ENCODE results near the gene ZBTB44.
"Not testable (repeated sequence)": the region's sequence is repeated elsewhere in the genome, so short reads cannot be mapped to it uniquely, and the experiment has no call there.

The ZBTB44 gene

GRCh38 chr11:130208241-130209127 is 106.2 kb downstream of the ZBTB44 start:
- in situ Hi-C loops (cut with HindIII; ENCODE audit: low pct_ligation_motif_present, low pct_unique_long_range_greater_than_20kb, low sequenced_read_pairs), result no loop called here
- DNase-seq, result no peak

GRCh38 chr11:130206141-130206540 is 108.6 kb downstream of the ZBTB44 start:
- no peak for DNase-seq
- in situ Hi-C loops (cut with HindIII; ENCODE audit: low pct_ligation_motif_present, low pct_unique_long_range_greater_than_20kb, low sequenced_read_pairs), result no loop called here

GRCh38 chr11:130204703-130205095 is 110.0 kb downstream of the ZBTB44 start:
- in situ Hi-C loops (cut with HindIII; ENCODE audit: low pct_ligation_motif_present, low pct_unique_long_range_greater_than_20kb, low sequenced_read_pairs), result no loop called here
- DNase-seq, result no peak

- DNase-seq, result no peak
- in situ Hi-C loops (cut with HindIII; ENCODE audit: low pct_ligation_motif_present, low pct_unique_long_range_greater_than_20kb, low sequenced_read_pairs), result no loop called here
Observed at GRCh38 chr11:130203766-130204702, 110.7 kb downstream of the ZBTB44 start.

- in situ Hi-C loops (cut with HindIII; ENCODE audit: low pct_ligation_motif_present, low pct_unique_long_range_greater_than_20kb, low sequenced_read_pairs), result no loop called here
Observed at GRCh38 chr11:130202818-130203689, 111.7 kb downstream of the ZBTB44 start.

GRCh38 chr11:130202009-130202817 is 112.5 kb downstream of the ZBTB44 start:
- in situ Hi-C loops (cut with HindIII; ENCODE audit: low pct_ligation_motif_present, low pct_unique_long_range_greater_than_20kb, low sequenced_read_pairs), result no loop called here
- no peak for DNase-seq

More at GRCh38 chr11:130202818-130203689, 111.7 kb downstream of the ZBTB44 start:
- no peak for DNase-seq

- DNase-seq, result no peak
- in situ Hi-C loops (cut with HindIII; ENCODE audit: low pct_ligation_motif_present, low pct_unique_long_range_greater_than_20kb, low sequenced_read_pairs), result no loop called here
Observed at GRCh38 chr11:130201026-130201425, 113.7 kb downstream of the ZBTB44 start.

GRCh38 chr11:130199792-130200191 is 114.9 kb downstream of the ZBTB44 start:
- DNase-seq, result no peak
- in situ Hi-C loops (cut with HindIII; ENCODE audit: low pct_ligation_motif_present, low pct_unique_long_range_greater_than_20kb, low sequenced_read_pairs), result no loop called here

GRCh38 chr11:130198964-130199363 is 115.8 kb downstream of the ZBTB44 start:
- in situ Hi-C loops (cut with HindIII; ENCODE audit: low pct_ligation_motif_present, low pct_unique_long_range_greater_than_20kb, low sequenced_read_pairs), result no loop called here
- DNase-seq, result no peak

- DNase-seq, result no peak
- in situ Hi-C loops (cut with HindIII; ENCODE audit: low pct_ligation_motif_present, low pct_unique_long_range_greater_than_20kb, low sequenced_read_pairs), result no loop called here
Observed at GRCh38 chr11:130198292-130198691, 116.4 kb downstream of the ZBTB44 start.

- no peak for DNase-seq
- in situ Hi-C loops (cut with HindIII; ENCODE audit: low pct_ligation_motif_present, low pct_unique_long_range_greater_than_20kb, low sequenced_read_pairs), result no loop called here
Observed at GRCh38 chr11:130197386-130198035, 117.2 kb downstream of the ZBTB44 start.

- no peak for DNase-seq
- in situ Hi-C loops (cut with HindIII; ENCODE audit: low pct_ligation_motif_present, low pct_unique_long_range_greater_than_20kb, low sequenced_read_pairs), result no loop called here
Observed at GRCh38 chr11:130194241-130195023, 120.3 kb downstream of the ZBTB44 start.

- in situ Hi-C loops (cut with HindIII; ENCODE audit: low pct_ligation_motif_present, low pct_unique_long_range_greater_than_20kb, low sequenced_read_pairs); DNase-seq: not testable (repeated sequence)
Observed at GRCh38 chr11:130193551-130193950, 121.2 kb downstream of the ZBTB44 start.

GRCh38 chr11:130192845-130193267 is 121.9 kb downstream of the ZBTB44 start:
- in situ Hi-C loops (cut with HindIII; ENCODE audit: low pct_ligation_motif_present, low pct_unique_long_range_greater_than_20kb, low sequenced_read_pairs), result no loop called here
- DNase-seq, result no peak

- in situ Hi-C loops (cut with HindIII; ENCODE audit: low pct_ligation_motif_present, low pct_unique_long_range_greater_than_20kb, low sequenced_read_pairs), result no loop called here
Observed at GRCh38 chr11:130191896-130192295, 122.8 kb downstream of the ZBTB44 start.

GRCh38 chr11:130190371-130190881 is 124.3 kb downstream of the ZBTB44 start:
- in situ Hi-C loops (cut with HindIII; ENCODE audit: low pct_ligation_motif_present, low pct_unique_long_range_greater_than_20kb, low sequenced_read_pairs), result no loop called here
- no peak for DNase-seq

More at GRCh38 chr11:130191896-130192295, 122.8 kb downstream of the ZBTB44 start:
- no peak for DNase-seq
